Right kidney (tissue), 1 donor: ENCODE results near the gene SLC5A1.
"Not testable (repeated sequence)": the region's sequence is repeated elsewhere in the genome, so short reads cannot be mapped to it uniquely, and the experiment has no call there.

Experiments
- DNase-seq: peaks from one replicate; pipeline ENCODE4 v3.0.0-alpha.2; 2016

The SLC5A1 gene

DNA sequence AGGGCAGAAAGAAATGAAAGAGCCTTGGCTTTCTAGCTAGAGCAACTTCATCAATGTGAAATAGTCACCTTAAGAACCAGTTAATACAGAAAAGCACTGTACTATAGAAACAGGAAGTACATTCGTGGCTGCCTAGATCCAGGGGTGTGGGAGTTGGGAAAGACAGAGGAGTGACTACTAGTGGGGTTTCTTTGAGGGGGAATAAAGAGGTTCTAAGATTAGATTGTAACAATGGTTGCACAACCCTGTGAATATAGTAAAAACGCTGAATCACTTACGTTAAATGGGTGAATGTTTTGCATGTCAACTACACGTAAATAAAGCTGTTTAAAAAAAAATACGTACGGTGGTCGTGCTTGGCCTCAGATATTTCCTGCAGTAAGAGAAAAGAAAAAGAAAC is 107.6 kb downstream of the SLC5A1 start:
- DNase-seq: not testable (repeated sequence)

DNA sequence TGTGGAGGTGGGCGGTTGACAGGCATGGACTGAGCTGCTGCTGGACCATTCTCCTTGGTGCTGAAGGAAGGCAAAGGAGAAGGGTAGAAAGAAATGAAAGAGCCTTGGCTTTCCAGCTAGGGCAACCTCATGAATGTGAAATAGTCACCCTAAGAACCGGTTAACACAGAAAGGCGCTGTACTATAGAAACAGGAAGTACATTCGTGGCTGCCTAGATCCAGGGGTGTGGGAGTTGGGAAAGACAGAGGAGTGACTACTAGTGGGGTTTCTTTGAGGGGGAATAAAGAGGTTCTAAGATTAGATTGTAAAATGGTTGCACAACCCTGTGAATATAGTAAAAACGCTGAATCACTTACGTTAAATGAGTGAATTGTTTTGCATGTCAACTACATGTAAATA is 108.6 kb downstream of the SLC5A1 start:
- not testable (repeated sequence) for DNase-seq

- not testable (repeated sequence) for DNase-seq
Observed at GRCh38 chr22:32154727-32155126, 111.7 kb downstream of the SLC5A1 start.

GRCh38 chr22:32157632-32158031 is 114.6 kb downstream of the SLC5A1 start:
- not testable (repeated sequence) for DNase-seq

GRCh38 chr22:32158712-32159533 is 115.9 kb downstream of the SLC5A1 start, which contains the start of gene C22orf42:
TSS of gene C22orf42 (minus strand) at chr22:32159303. CDS start at chr22:32159215, 88 bp downstream.
- DNase-seq: no peak

- DNase-seq: not testable (repeated sequence)
Observed at GRCh38 chr22:32160411-32160810, 117.3 kb downstream of the SLC5A1 start.
